ENCODE measurements around the gene MYZAP.

DNA sequence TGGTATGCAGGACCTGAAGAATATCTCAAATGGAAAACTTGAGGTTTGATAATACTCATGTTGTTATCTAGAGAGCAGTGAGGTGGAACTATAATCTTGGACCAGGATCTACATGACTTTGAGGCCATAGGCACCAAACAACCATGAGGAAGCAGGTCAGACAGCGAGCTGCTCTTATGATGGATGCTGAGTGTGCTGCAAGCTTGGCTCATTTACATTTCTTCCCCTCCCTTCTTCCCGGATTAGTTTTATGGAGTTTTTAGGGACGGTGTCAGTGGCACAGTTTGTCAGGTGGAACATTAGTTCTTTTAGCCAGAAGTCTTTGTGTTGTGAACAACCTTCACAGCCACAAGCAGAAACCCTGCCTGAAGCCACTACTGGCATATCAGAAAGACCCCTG, 8.0 kb upstream of the MYZAP start:
- no peak for TF ChIP-seq SREBF2 (IDR thresholded peaks at IDR 0.05)
- no peak for TF ChIP-seq EP300 (IDR thresholded peaks at IDR 0.05)
- no peak for TF ChIP-seq POLR2A (IDR thresholded peaks at IDR 0.05; ENCODE audit: low read length)
- TF ChIP-seq, protein P1, sequence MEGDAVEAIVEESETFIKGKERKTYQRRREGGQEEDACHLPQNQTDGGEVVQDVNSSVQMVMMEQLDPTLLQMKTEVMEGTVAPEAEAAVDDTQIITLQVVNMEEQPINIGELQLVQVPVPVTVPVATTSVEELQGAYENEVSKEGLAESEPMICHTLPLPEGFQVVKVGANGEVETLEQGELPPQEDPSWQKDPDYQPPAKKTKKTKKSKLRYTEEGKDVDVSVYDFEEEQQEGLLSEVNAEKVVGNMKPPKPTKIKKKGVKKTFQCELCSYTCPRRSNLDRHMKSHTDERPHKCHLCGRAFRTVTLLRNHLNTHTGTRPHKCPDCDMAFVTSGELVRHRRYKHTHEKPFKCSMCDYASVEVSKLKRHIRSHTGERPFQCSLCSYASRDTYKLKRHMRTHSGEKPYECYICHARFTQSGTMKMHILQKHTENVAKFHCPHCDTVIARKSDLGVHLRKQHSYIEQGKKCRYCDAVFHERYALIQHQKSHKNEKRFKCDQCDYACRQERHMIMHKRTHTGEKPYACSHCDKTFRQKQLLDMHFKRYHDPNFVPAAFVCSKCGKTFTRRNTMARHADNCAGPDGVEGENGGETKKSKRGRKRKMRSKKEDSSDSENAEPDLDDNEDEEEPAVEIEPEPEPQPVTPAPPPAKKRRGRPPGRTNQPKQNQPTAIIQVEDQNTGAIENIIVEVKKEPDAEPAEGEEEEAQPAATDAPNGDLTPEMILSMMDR (IDR thresholded peaks at IDR 0.05): no peak
- TF ChIP-seq CHD4 (IDR thresholded peaks at IDR 0.05; ENCODE audit: borderline replicate concordance): no peak
- no peak for TF ChIP-seq ZFP36 (IDR thresholded peaks at IDR 0.05; ENCODE audit: borderline replicate concordance, partially characterized antibody)
- TF ChIP-seq, protein P2, sequence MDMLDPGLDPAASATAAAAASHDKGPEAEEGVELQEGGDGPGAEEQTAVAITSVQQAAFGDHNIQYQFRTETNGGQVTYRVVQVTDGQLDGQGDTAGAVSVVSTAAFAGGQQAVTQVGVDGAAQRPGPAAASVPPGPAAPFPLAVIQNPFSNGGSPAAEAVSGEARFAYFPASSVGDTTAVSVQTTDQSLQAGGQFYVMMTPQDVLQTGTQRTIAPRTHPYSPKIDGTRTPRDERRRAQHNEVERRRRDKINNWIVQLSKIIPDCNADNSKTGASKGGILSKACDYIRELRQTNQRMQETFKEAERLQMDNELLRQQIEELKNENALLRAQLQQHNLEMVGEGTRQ (IDR thresholded peaks at IDR 0.05): no peak
- no peak for TF ChIP-seq KDM1A (IDR thresholded peaks at IDR 0.05; ENCODE audit: low read depth)
